ENCODE data around the gene ADCYAP1R1.

Gene ADCYAP1R1

GRCh38 chr7:31087351-31087750 is 35.2 kb downstream of the ADCYAP1R1 start:
- DNase-seq (ENCODE audit: low spot score) = no peak

- no peak for DNase-seq (ENCODE audit: low spot score)
Observed at GRCh38 chr7:31091924-31092434, 39.9 kb downstream of the ADCYAP1R1 start.

- no peak for DNase-seq (ENCODE audit: low spot score)
Observed at GRCh38 chr7:31092606-31093005, 40.5 kb downstream of the ADCYAP1R1 start.

GRCh38 chr7:31093282-31093681 is 41.2 kb downstream of the ADCYAP1R1 start:
- no peak for DNase-seq (ENCODE audit: low spot score)

GRCh38 chr7:31094271-31094670 is 42.2 kb downstream of the ADCYAP1R1 start:
- no peak for DNase-seq (ENCODE audit: low spot score)

- no peak for DNase-seq (ENCODE audit: low spot score)
Observed at GRCh38 chr7:31095286-31096197, 43.4 kb downstream of the ADCYAP1R1 start.

GRCh38 chr7:31096198-31096876 is 44.2 kb downstream of the ADCYAP1R1 start:
- no peak for DNase-seq (ENCODE audit: low spot score)

GRCh38 chr7:31096877-31097258 is 44.8 kb downstream of the ADCYAP1R1 start:
- no peak for DNase-seq (ENCODE audit: low spot score)

GRCh38 chr7:31098642-31099360 is 46.7 kb downstream of the ADCYAP1R1 start:
- no peak for DNase-seq (ENCODE audit: low spot score)

GRCh38 chr7:31099451-31100444 is 47.6 kb downstream of the ADCYAP1R1 start:
- no peak for DNase-seq (ENCODE audit: low spot score)

GRCh38 chr7:31100445-31100844 is 48.3 kb downstream of the ADCYAP1R1 start:
- no peak for DNase-seq (ENCODE audit: low spot score)

GRCh38 chr7:31100871-31101270 is 48.8 kb downstream of the ADCYAP1R1 start:
- DNase-seq (ENCODE audit: low spot score) = no peak

GRCh38 chr7:31101544-31101943 is 49.4 kb downstream of the ADCYAP1R1 start:
- no peak for DNase-seq (ENCODE audit: low spot score)

GRCh38 chr7:31102151-31102972 is 50.3 kb downstream of the ADCYAP1R1 start:
- no peak for DNase-seq (ENCODE audit: low spot score)

- no peak for DNase-seq (ENCODE audit: low spot score)
Observed at GRCh38 chr7:31102973-31103850, 51.1 kb downstream of the ADCYAP1R1 start.

- DNase-seq (ENCODE audit: low spot score) = no peak
Observed at GRCh38 chr7:31104361-31105255, 52.5 kb downstream of the ADCYAP1R1 start.

- DNase-seq (ENCODE audit: low spot score) = no peak
Observed at GRCh38 chr7:31105256-31105950, 53.3 kb downstream of the ADCYAP1R1 start.

Measured in ecto neural progenitor cell (in vitro differentiated cells).